Measurements from ENCODE around the gene FAM118B. TPM values are rescaled to one million over a fixed set of nuclear protein-coding genes. Genes with fewer than 3 reads are reported as not detected.

Gene FAM118B
- total and polyA plus RNA-seq, 2 experiments from 2014 or later: 29.6 to 35.2 TPM

DNA sequence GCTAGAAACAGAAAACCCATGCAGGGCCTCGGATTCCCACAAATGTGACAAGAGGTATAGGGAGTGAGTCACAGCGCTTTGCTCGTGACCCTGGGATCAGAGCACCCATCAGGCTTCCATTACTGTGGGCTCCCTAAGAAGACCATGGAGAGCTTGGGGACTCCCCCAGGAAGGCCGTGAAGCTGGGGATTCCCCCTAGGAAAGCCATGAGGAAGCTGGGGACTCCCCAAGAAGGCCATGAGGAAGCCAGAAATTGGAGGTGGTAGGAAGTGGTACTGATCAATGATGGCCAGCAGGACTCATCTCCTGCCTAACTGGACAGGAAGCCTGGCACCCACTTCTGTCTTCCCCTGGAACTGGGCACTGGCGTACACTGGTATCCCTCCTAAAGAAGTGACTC lies 82.1 kb downstream of the FAM118B start:
- Histone ChIP-seq H3K9me2 (replicated peaks; ENCODE audit: insufficient read depth) (no peaks in the 10 kb centered on the region), H3K4me3 (no peak overlapping the region), H3K27ac (no peak overlapping the region), H3K27me3 (no peaks in the 10 kb centered on the region), H3K79me2 (peaks cover 7% of the 10 kb centered on the region), H3K4me1 (ENCODE audit: insufficient read depth) (no peaks in the 10 kb centered on the region), H2AFZ (no peak overlapping the region), H3K36me3 (replicated peaks; ENCODE audit: insufficient read depth, low read depth) (no peaks in the 10 kb centered on the region), H4K20me1 (ENCODE audit: insufficient read depth, poor library complexity, severe bottlenecking) (no peaks in the 10 kb centered on the region), H3K4me2 (no peak overlapping the region), H3K9me3 (ENCODE audit: low read depth) (no peaks in the 10 kb centered on the region)
- DNase-seq (ENCODE audit: low spot score): no peak
- no peak for TF ChIP-seq EZH2phosphoT487 (IDR thresholded peaks at IDR 0.05; ENCODE audit: low read depth, severe bottlenecking, unreplicated experiment)
- TF ChIP-seq EZH2 (IDR thresholded peaks at IDR 0.05; ENCODE audit: borderline replicate concordance): no peak
- TF ChIP-seq CTCF (IDR thresholded peaks at IDR 0.05; ENCODE audit: poor library complexity): no peak
- 98% methylated on average over 5 of the region's 5 CpGs for WGBS (ENCODE audit: low lambda C conversion rate, missing lambda C conversion rate)

DNA sequence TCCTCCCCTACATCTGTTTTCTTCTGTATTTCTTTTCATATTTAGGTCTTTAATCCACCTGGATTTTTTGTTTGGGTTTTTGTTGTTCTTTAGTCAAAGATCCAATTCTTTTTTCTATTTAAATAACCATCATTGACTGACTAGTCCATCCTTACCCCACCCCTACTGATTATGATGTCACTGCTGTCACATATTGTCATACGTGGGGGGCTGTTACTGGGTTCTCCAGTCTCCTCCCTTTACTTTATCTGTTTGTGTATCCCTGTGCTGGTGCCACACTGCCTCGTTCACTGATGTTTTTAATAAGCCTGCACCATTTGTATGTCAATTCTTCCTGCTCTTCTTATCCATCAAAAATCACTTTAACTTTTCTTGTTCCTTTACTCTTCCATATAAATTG lies 85.4 kb downstream of the FAM118B start:
- Histone ChIP-seq H3K27me3 (no peaks in the 10 kb centered on the region), H3K4me3 (no peak overlapping the region), H3K4me2 (no peak overlapping the region), H3K9me2 (replicated peaks; ENCODE audit: insufficient read depth) (no peaks in the 10 kb centered on the region), H3K27ac (no peak overlapping the region), H3K9me3 (ENCODE audit: low read depth) (no peaks in the 10 kb centered on the region), H3K36me3 (replicated peaks; ENCODE audit: insufficient read depth, low read depth) (no peaks in the 10 kb centered on the region), H2AFZ (no peak overlapping the region), H3K79me2 (peaks cover 7% of the 10 kb centered on the region), H3K4me1 (ENCODE audit: insufficient read depth) (no peaks in the 10 kb centered on the region), H4K20me1 (ENCODE audit: insufficient read depth, poor library complexity, severe bottlenecking) (no peaks in the 10 kb centered on the region)
- no peak for TF ChIP-seq CTCF (IDR thresholded peaks at IDR 0.05; ENCODE audit: poor library complexity)
- no peak for TF ChIP-seq EZH2 (IDR thresholded peaks at IDR 0.05; ENCODE audit: borderline replicate concordance)
- no peak for TF ChIP-seq EZH2phosphoT487 (IDR thresholded peaks at IDR 0.05; ENCODE audit: low read depth, severe bottlenecking, unreplicated experiment)
- 81% methylated on average over 2 of the region's 2 CpGs for WGBS (ENCODE audit: low lambda C conversion rate, missing lambda C conversion rate)
- DNase-seq (ENCODE audit: low spot score): no peak

DNA sequence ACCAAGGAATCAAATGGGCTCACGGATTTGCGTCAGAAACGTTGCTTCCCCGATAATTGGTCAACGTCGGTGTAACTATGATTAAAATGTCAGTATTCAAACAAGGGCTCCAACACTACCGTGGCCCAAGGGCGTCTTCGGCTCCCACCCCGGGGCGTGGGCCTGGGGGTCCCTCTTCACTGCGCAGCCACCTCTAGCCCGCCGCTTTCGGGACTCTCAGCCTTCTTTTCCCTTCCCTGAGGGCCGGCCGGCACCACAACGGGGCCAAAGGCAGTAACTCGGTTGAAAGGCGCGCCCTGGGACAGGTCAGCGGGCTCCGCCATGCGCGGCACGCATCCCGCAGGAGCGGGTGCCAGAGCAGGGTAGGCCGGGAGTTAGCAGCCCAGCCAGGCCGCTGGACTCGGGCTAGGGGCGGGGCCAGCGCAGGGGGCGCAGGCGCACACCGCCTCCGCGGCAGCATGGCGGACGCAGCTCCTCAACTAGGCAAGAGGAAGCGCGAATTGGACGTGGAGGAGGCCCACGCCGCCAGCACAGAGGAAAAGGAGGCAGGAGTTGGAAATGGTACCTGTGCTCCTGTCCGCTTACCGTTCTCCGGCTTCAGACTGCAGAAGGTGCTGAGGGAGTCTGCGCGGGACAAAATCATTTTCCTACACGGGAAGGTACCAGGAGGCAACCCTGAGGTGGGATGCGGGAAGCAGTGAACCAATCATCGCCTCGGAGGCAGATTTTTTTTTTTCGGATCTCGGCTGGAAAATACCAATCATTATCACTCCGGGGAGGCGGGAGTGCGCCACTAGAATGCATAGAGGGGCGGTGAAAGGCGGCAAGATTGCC lies 92.3 kb downstream of the FAM118B start, which contains the start of gene DCPS:
Gene DCPS (plus strand): TSS at position 438 of the 834 bp plus-strand sequence. CDS start 21 bp downstream, at position 459.
- no peaks in the 10 kb centered on the region for H3K36me3 ChIP-seq (replicated peaks; ENCODE audit: insufficient read depth, low read depth)
- DNase-seq (ENCODE audit: low spot score): peak; percentile 95
- no peaks in the 10 kb centered on the region for H4K20me1 ChIP-seq (ENCODE audit: insufficient read depth, poor library complexity, severe bottlenecking)
- H3K4me2 ChIP-seq: peak within 1 kb of the TSS; percentile 76
- H3K4me1 ChIP-seq (ENCODE audit: insufficient read depth): peaks cover 6% of the 10 kb centered on the region
- no peaks in the 10 kb centered on the region for H3K27me3 ChIP-seq
- peak within 1 kb of the TSS; percentile 85 for H3K27ac ChIP-seq
- H3K79me2 ChIP-seq: peaks cover 14% of the 10 kb centered on the region
- no peaks in the 10 kb centered on the region for H3K9me2 ChIP-seq (replicated peaks; ENCODE audit: insufficient read depth)
- H2AFZ ChIP-seq: peak within 1 kb of the TSS; percentile 88
- no peaks in the 10 kb centered on the region for H3K9me3 ChIP-seq (ENCODE audit: low read depth)
- TF ChIP-seq CTCF (IDR thresholded peaks at IDR 0.05; ENCODE audit: poor library complexity) (no peak), EZH2phosphoT487 (IDR thresholded peaks at IDR 0.05; ENCODE audit: low read depth, severe bottlenecking, unreplicated experiment) (no peak), EZH2 (IDR thresholded peaks at IDR 0.05; ENCODE audit: borderline replicate concordance) (no peak)
- H3K4me3 ChIP-seq: peak within 1 kb of the TSS; percentile 31
- WGBS (ENCODE audit: low lambda C conversion rate, missing lambda C conversion rate): 3% methylated on average over 59 of the region's 61 CpGs
